H1 (cell line): ENCODE data around the gene DEGS2. TPM values are rescaled to one million over a fixed set of nuclear protein-coding genes. Genes with fewer than 3 reads are reported as not detected.

ENCODE experiments used
- CTCF ChIA-PET: fragments of 300-600 bp; sonication (Branson Sonifier 250); formaldehyde crosslinking; loops from one replicate; lab custom pipeline; 2021; ENCODE audit not compliant: partially characterized antibody; lab: Charles Lee
- POLR2A ChIA-PET: fragments of 300-600 bp; sonication (Branson Sonifier 250); formaldehyde crosslinking; loops from one replicate; lab custom pipeline; 2021; ENCODE audit warnings: inconsistent platforms; ENCODE audit not compliant: partially characterized antibody; lab: Charles Lee
- DNase-seq, 2 experiments: peaks; one replicate each; pipeline versions ENCODE4 v3.0.0 to v3.0.0-alpha.2; 2010 to 2022; ENCODE audit warnings: low spot score in 2 of 2, low read depth in 1 of 2, mixed read lengths in 1 of 2
- FAIRE-seq: peaks from 2 replicates; lab custom pipeline; 2011; peaks lifted over from hg19 to GRCh38; lab: Jason Lieb, UNC
- H2AFZ ChIP-seq: 2 replicates; pipeline ENCODE4 v1.8.1; 2012; ENCODE audit warnings: low read length, inconsistent platforms
- H2AK5ac ChIP-seq: 2 replicates; pipeline ENCODE4 v1.6.1; 2013; ENCODE audit warnings: low read depth, low read length
- H2BK120ac ChIP-seq: replicated peaks from 2 replicates; pipeline ENCODE3; 2013; ENCODE audit warnings: low read depth, low read length, inconsistent platforms
- H2BK12ac ChIP-seq: 2 replicates; pipeline ENCODE4 v1.6.1; 2013; ENCODE audit warnings: low read depth, low read length
- H2BK15ac ChIP-seq: 2 replicates; pipeline ENCODE4 v1.6.1; 2013; ENCODE audit warnings: low read length
- H2BK20ac ChIP-seq: 2 replicates; pipeline ENCODE4 v1.6.1; 2013; ENCODE audit warnings: low read length
- H2BK5ac ChIP-seq: 2 replicates; pipeline ENCODE4 v1.6.1; 2013; ENCODE audit warnings: low read depth, low read length
- H3K14ac ChIP-seq: 2 replicates; pipeline ENCODE4 v1.6.1; 2013; ENCODE audit warnings: inconsistent platforms; ENCODE audit not compliant: insufficient read length
- H3K18ac ChIP-seq: 2 replicates; pipeline ENCODE4 v1.6.1; 2013; ENCODE audit warnings: low read length; ENCODE audit errors: extremely low read depth
- H3K23ac ChIP-seq: 2 replicates; pipeline ENCODE4 v1.6.1; 2013; ENCODE audit warnings: inconsistent platforms; ENCODE audit not compliant: insufficient read length
- H3K23me2 ChIP-seq: 2 replicates; pipeline ENCODE4 v1.6.1; 2013; ENCODE audit warnings: low read depth, low read length
- H3K27ac ChIP-seq: 2 replicates; pipeline ENCODE4 v1.6.1; 2011; ENCODE audit warnings: low read depth, low read length, inconsistent platforms
- H3K27me3 ChIP-seq, 4 experiments: replicated peaks in 1 of 4; 1 replicate in 1 of 4; 2 replicates in 3 of 4; pipeline versions ENCODE4 v1.6.1 to v1.8.1; 2011 to 2013; ENCODE audit warnings: low read length in 3 of 4, mild to moderate bottlenecking in 3 of 4, inconsistent platforms in 2 of 4, mixed read lengths in 2 of 4, moderate library complexity in 1 of 4; ENCODE audit not compliant: control insufficient read depth in 3 of 4, insufficient read depth in 3 of 4; ENCODE audit errors: extremely low read depth in 1 of 4
- H3K36me3 ChIP-seq, 4 experiments: 2 replicates each; pipeline versions ENCODE4 v1.6.1 to v1.8.1; 2011 to 2013; ENCODE audit warnings: mild to moderate bottlenecking in 4 of 4, low read length in 3 of 4, moderate library complexity in 2 of 4, control low read depth in 1 of 4, inconsistent platforms in 1 of 4; ENCODE audit not compliant: insufficient read depth in 4 of 4, control insufficient read depth in 2 of 4
- H3K4ac ChIP-seq: replicated peaks from 2 replicates; pipeline ENCODE3; 2013; ENCODE audit warnings: low read length, low read depth, mixed read lengths, inconsistent platforms; ENCODE audit not compliant: insufficient read length
- H3K4me1 ChIP-seq, 4 experiments: replicated peaks in 1 of 4; 1 replicate in 1 of 4; 2 replicates in 3 of 4; pipeline versions ENCODE4 v1.6.1 to v1.8.1; 2011 to 2013; ENCODE audit warnings: low read length in 3 of 4, inconsistent platforms in 2 of 4, mixed read lengths in 1 of 4; ENCODE audit not compliant: insufficient read depth in 4 of 4, control insufficient read depth in 3 of 4
- H3K4me2 ChIP-seq, 2 experiments: 2 replicates each; pipeline versions ENCODE4 v1.6.1 to v1.8.1; 2011 to 2013; ENCODE audit warnings: low read depth in 2 of 2, low read length in 2 of 2, control low read depth in 1 of 2, inconsistent platforms in 1 of 2, mild to moderate bottlenecking in 1 of 2; ENCODE audit not compliant: insufficient read depth in 1 of 2
- H3K4me3 ChIP-seq, 4 experiments: fragments of 200-600, 300-600 bp in 1 of 4; sonication (generic), shearing (Covaris generic), sonication (Bioruptor Twin) in 1 of 4; 2 replicates each; pipeline versions ENCODE4 v1.5.1 to v1.8.1; 2011 to 2016; ENCODE audit warnings: low read length in 4 of 4, low read depth in 3 of 4, control low read depth in 2 of 4, inconsistent platforms in 2 of 4, mild to moderate bottlenecking in 2 of 4, mixed read lengths in 1 of 4, moderate library complexity in 1 of 4; ENCODE audit not compliant: insufficient read depth in 2 of 4; ENCODE audit errors: extremely low read depth in 1 of 4
- H3K56ac ChIP-seq: replicated peaks from 2 replicates; pipeline ENCODE3; 2013; ENCODE audit warnings: low read depth, mild to moderate bottlenecking, mixed read lengths, low read length, inconsistent platforms; ENCODE audit not compliant: insufficient read length
- H3K79me1 ChIP-seq: 2 replicates; pipeline ENCODE4 v1.6.1; 2013; ENCODE audit warnings: low read depth, low read length, control low read depth
- H3K79me2 ChIP-seq, 2 experiments: 2 replicates each; pipeline versions ENCODE4 v1.6.1 to v1.8.1; 2012 to 2013; ENCODE audit warnings: low read length in 2 of 2, mild to moderate bottlenecking in 2 of 2, inconsistent platforms in 1 of 2; ENCODE audit not compliant: insufficient read depth in 2 of 2, control insufficient read depth in 1 of 2
- H3K9ac ChIP-seq, 4 experiments: replicated peaks in 1 of 4; 1 replicate in 1 of 4; 2 replicates in 3 of 4; pipeline versions ENCODE4 v1.6.1 to v1.8.1; 2011 to 2013; ENCODE audit warnings: low read depth in 3 of 4, low read length in 3 of 4, control low read depth in 2 of 4, mild to moderate bottlenecking in 2 of 4, moderate library complexity in 2 of 4, inconsistent platforms in 1 of 4; ENCODE audit errors: extremely low read depth in 1 of 4
- H3K9me3 ChIP-seq, 2 experiments: 2 replicates each; pipeline versions ENCODE4 v1.6.1 to v1.8.1; 2012 to 2013; ENCODE audit warnings: mild to moderate bottlenecking in 2 of 2, moderate library complexity in 2 of 2, control low read depth in 1 of 2, inconsistent platforms in 1 of 2, low read depth in 1 of 2, low read length in 1 of 2, mixed read lengths in 1 of 2; ENCODE audit not compliant: insufficient read depth in 2 of 2
- H4K20me1 ChIP-seq, 2 experiments: replicated peaks in 1 of 2; 2 replicates each; pipeline versions ENCODE3 to v1.8.1; 2011 to 2013; ENCODE audit warnings: inconsistent platforms in 2 of 2, low read length in 2 of 2, mild to moderate bottlenecking in 1 of 2; ENCODE audit not compliant: insufficient read depth in 2 of 2, control insufficient read depth in 1 of 2
- H4K5ac ChIP-seq: 2 replicates; pipeline ENCODE4 v1.6.1; 2013; ENCODE audit warnings: low read length, low read depth, mixed read lengths, inconsistent platforms; ENCODE audit not compliant: insufficient read length
- H4K8ac ChIP-seq: 2 replicates; pipeline ENCODE4 v1.8.0; 2013; ENCODE audit warnings: mild to moderate bottlenecking, moderate library complexity, low read length, inconsistent platforms; ENCODE audit not compliant: insufficient read depth; ENCODE audit errors: extremely low read depth
- H4K91ac ChIP-seq: replicated peaks from 2 replicates; pipeline ENCODE3; 2013; ENCODE audit warnings: low read length, mixed read lengths, inconsistent platforms; ENCODE audit not compliant: insufficient read length
- BRCA1 ChIP-seq: IDR thresholded peaks from 2 replicates; pipeline ENCODE4 v1.6.1; 2012; ENCODE audit warnings: low read depth, low read length, improper control_type of control experiment
- KDM5A ChIP-seq: fragments of 200-600 bp; IDR thresholded peaks from 2 replicates; pipeline ENCODE4 v1.7.1; 2012; ENCODE audit warnings: mild to moderate bottlenecking, low read length, inconsistent platforms, mixed read lengths
- SP2 ChIP-seq: IDR thresholded peaks from 2 replicates; pipeline ENCODE4 v1.6.1; 2012; ENCODE audit warnings: mild to moderate bottlenecking, low read length, inconsistent platforms
- SRF ChIP-seq: IDR thresholded peaks from 2 replicates; pipeline ENCODE4 v1.6.1; 2011; ENCODE audit warnings: mild to moderate bottlenecking, low read depth, low read length, moderate library complexity
- TAF7 ChIP-seq: optimal IDR thresholded peaks from 2 replicates; pipeline ENCODE3; 2011; ENCODE audit warnings: low read depth, mild to moderate bottlenecking, inconsistent platforms, low read length, moderate library complexity, borderline replicate concordance
- WGBS, 2 experiments: shearing (Covaris generic) in 1 of 2; methylation state at CpG; one replicate each; pipeline versions ENCODE4 v1.1.6 to v1.1.7; 2013 to 2015; ENCODE audit warnings: low lambda C conversion rate in 2 of 2, mixed read lengths in 2 of 2, inconsistent platforms in 1 of 2, low coverage in 1 of 2, missing lambda C conversion rate in 1 of 2; ENCODE audit not compliant: insufficient replicate concordance in 2 of 2, insufficient coverage in 1 of 2, insufficient read length in 1 of 2; ENCODE audit errors: extremely low coverage in 1 of 2, missing lambda C conversion rate in 1 of 2; 5-methylcytosine and 5-hydroxymethylcytosine counted together
- polyA plus RNA-seq, 7 experiments: library from polyadenylated mRNA; depleted of rRNA in 3 of 7; stranded (reverse) in 5 of 7; unstranded in 2 of 7; fragments of >200 nt in 5 of 7; fragments of 200-250 nt in 2 of 7; gene quantifications; 1 replicate in 5 of 7; 2 replicates in 1 of 7; 4 replicates in 1 of 7; pipeline versions ENCODE4 v1.2.1 to v1.2.3, GENCODE V29; 2011 to 2013; ENCODE audit warnings: missing spikeins in 2 of 7, mixed read lengths in 2 of 7
- total RNA-seq: library from RNA; stranded (reverse); fragmentation: NEBNext Ultra II Directional; extraction: Animal tissue kit (Norgen Biotek cat#: 25700); gene quantifications from 2 replicates; pipeline ENCODE4 v1.2.1, GENCODE V29; 2021

Gene DEGS2
- total and polyA plus RNA-seq, 2 of the 8 experiments (the other 6 are each of a cell fraction or from before 2014, with no cell fraction given) = 0.61 to 0.82 TPM

DNA sequence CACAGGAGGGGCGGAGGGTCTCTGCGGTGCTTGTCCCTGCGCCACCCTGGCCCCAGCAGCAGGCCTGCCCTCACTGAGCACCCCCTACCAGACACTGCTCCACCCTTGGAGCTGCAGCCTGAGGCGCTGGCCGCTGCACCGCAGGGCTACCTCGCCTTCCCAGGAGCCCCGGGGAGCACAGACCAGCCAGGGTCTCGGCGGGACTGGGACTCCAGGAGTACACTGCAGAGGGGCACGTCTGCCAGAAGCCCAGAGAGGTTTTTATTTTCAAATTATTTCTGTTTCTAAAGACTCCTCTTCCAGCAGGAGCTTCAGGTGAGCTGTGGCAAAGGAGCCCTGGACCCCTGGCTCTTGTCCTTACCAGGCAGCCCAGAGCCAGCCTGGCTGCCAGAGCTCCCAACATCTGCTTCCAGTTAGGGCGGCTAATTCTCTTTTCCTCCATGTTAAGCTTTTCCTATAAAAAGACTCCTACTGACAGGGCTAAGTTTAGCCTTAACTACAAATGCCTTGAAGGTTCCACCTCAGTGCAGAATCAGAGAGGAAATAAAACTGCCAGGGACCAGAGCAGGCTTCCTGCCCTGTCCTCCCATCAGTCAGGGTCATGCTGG is 26.4 kb downstream of the DEGS2 start:
- no peak overlapping the region for H3K27ac ChIP-seq

More for the DNA sequence above, 26.4 kb downstream of the DEGS2 start:
- TF ChIP-seq TAF7 (no peak), BRCA1 (no peak), SRF (no peak), SP2 (no peak), KDM5A (no peak)
- Histone ChIP-seq H4K8ac (no peak overlapping the region), H4K91ac (no peak overlapping the region), H3K23me2 (no peaks in the 10 kb centered on the region), H3K79me1 (no peaks in the 10 kb centered on the region), H4K5ac (no peak overlapping the region), H3K4me1 (peaks cover 0 to 8% (median 6%) of the 10 kb centered on the region in 4 experiments; a peak in 4 of 7 replicates), H2BK15ac (no peak overlapping the region), H3K9ac (no peak overlapping the region), H3K27me3 (no peaks in the 10 kb centered on the region), H3K9me3 (no peaks in the 10 kb centered on the region), H2BK5ac (no peak overlapping the region), H3K4ac (no peak overlapping the region), H4K20me1 (peaks cover 0 to 1% of the 10 kb centered on the region in 2 experiments), H2BK20ac (no peak overlapping the region), H3K4me3 (no peak overlapping the region), H2AK5ac (no peak overlapping the region), H3K36me3 (no peaks in the 10 kb centered on the region; a peak in 2 of 8 replicates), H3K18ac (no peak overlapping the region), H3K4me2 (no peak overlapping the region), H3K56ac (no peak overlapping the region), H3K14ac (no peak overlapping the region), H2BK12ac (no peak overlapping the region), H3K79me2 (no peaks in the 10 kb centered on the region), H2AFZ (no peak overlapping the region), H3K23ac (no peak overlapping the region), H2BK120ac (no peak overlapping the region)
- ChIA-PET CTCF (interaction anchor here (0.6 to 22.9 kb wide), 4 partner anchors 18 to 89 kb away, joined by 3 to 307 read pairs (median 56); partner anchors contain the start of gene DEGS2), POLR2A (interaction anchor here (0.6 to 1.5 kb wide), 2 partner anchors 16 to 349 kb away, joined by 3 read pairs; no protein-coding TSS in a partner anchor)
- no peak for DNase-seq
- 95% methylated on average over 12 of the region's 12 CpGs; no CpG with 5 or more reads in 1 of the 2 experiments for WGBS, 2 experiments
- no peak for FAIRE-seq
